HepG2 (cell line): ENCODE results near the gene CYTH1. TPM values are rescaled to one million over a fixed set of nuclear protein-coding genes. Genes with fewer than 3 reads are reported as not detected.

Experiments
- ATF7 ChIP-seq, 2 experiments: fragments of 450-650 bp in 1 of 2; sonication (generic) in 1 of 2; formaldehyde crosslinking in 1 of 2; IDR thresholded peaks; 2 replicates each; pipeline versions ENCODE4 v1.4.0 to v1.6.1; 2016 to 2020; ENCODE audit warnings: antibody characterized with exemption in 1 of 2, mild to moderate bottlenecking in 1 of 2, missing genetic modification reagents in 1 of 2
- CCDC6 ChIP-seq: sonication (generic); formaldehyde crosslinking; IDR thresholded peaks from 2 replicates; pipeline ENCODE4 v1.8.1; 2022; ENCODE audit warnings: mild to moderate bottlenecking, missing genetic modification reagents, moderate library complexity
- FOXP1 ChIP-seq, 2 experiments: fragments of 450-650 bp in 1 of 2; IDR thresholded peaks; 2 replicates each; pipeline ENCODE4 v1.6.1; 2017 to 2018; ENCODE audit warnings: antibody characterized with exemption in 1 of 2
- HOXD1 ChIP-seq: sonication (generic); formaldehyde crosslinking; IDR thresholded peaks from 2 replicates; pipeline ENCODE4 v1.5.0; 2020; ENCODE audit warnings: missing genetic modification reagents
- MAFK ChIP-seq, 2 experiments: IDR thresholded peaks in 1 of 2; conservative IDR thresholded peaks in 1 of 2; 2 replicates each; pipeline ENCODE4 v1.6.1; 2011; ENCODE audit warnings: improper control_type of control experiment in 2 of 2, low read length in 2 of 2
- MEIS1 ChIP-seq: sonication (generic); formaldehyde crosslinking; IDR thresholded peaks from 2 replicates; pipeline ENCODE4 v1.9.0; 2021; ENCODE audit warnings: mild to moderate bottlenecking, missing genetic modification reagents, moderate library complexity, borderline replicate concordance
- MLX ChIP-seq: IDR thresholded peaks from 2 replicates; pipeline ENCODE4 v1.6.1; 2016
- MYC ChIP-seq: sonication (generic); formaldehyde crosslinking; IDR thresholded peaks from 2 replicates; pipeline ENCODE4 v1.9.0; 2021; ENCODE audit warnings: missing genetic modification reagents, borderline replicate concordance
- NR2C2 ChIP-seq: sonication (generic); formaldehyde crosslinking; IDR thresholded peaks from 2 replicates; pipeline ENCODE4 v1.4.0; 2020; ENCODE audit warnings: missing genetic modification reagents, mild to moderate bottlenecking, moderate library complexity, borderline replicate concordance
- NR2F1 ChIP-seq, 2 experiments: fragments of 450-650 bp in 1 of 2; formaldehyde crosslinking in 1 of 2; IDR thresholded peaks; 2 replicates each; pipeline versions ENCODE4 v1.5.0 to v1.6.1; 2016 to 2020; ENCODE audit warnings: mild to moderate bottlenecking in 1 of 2, missing compliant biosample characterization in 1 of 2, missing genetic modification reagents in 1 of 2, moderate library complexity in 1 of 2
- POGK ChIP-seq: sonication (generic); formaldehyde crosslinking; conservative IDR thresholded peaks from 2 replicates; pipeline ENCODE4 v1.8.0; 2022; ENCODE audit warnings: mild to moderate bottlenecking, moderate library complexity, missing genetic modification reagents
- RORA ChIP-seq: sonication (generic); formaldehyde crosslinking; IDR thresholded peaks from 2 replicates; pipeline ENCODE4 v1.5.0; 2020; ENCODE audit warnings: mild to moderate bottlenecking, missing genetic modification reagents, moderate library complexity
- SOX13 ChIP-seq, 3 experiments: fragments of 450-650 bp in 1 of 3; sonication (generic) in 1 of 3; formaldehyde crosslinking in 1 of 3; IDR thresholded peaks in 2 of 3; conservative IDR thresholded peaks in 1 of 3; 2 replicates each; pipeline versions ENCODE4 v1.5.0 to v1.6.1; 2016 to 2020; ENCODE audit warnings: antibody characterized with exemption in 1 of 3, mild to moderate bottlenecking in 1 of 3, missing compliant biosample characterization in 1 of 3, missing genetic modification reagents in 1 of 3, moderate library complexity in 1 of 3
- ZNF343 ChIP-seq: sonication (generic); formaldehyde crosslinking; IDR thresholded peaks from 2 replicates; pipeline ENCODE4 v1.4.0; 2020; ENCODE audit warnings: mild to moderate bottlenecking, missing genetic modification reagents
- ZNF670 ChIP-seq: sonication (generic); formaldehyde crosslinking; IDR thresholded peaks from 2 replicates; pipeline ENCODE4 v1.8.0; 2022; ENCODE audit warnings: mild to moderate bottlenecking, missing genetic modification reagents, borderline replicate concordance
- polyA plus RNA-seq, 8 experiments: library from polyadenylated mRNA; depleted of rRNA in 3 of 8; stranded (reverse) in 7 of 8; unstranded in 1 of 8; fragments of >200 nt; fragmentation: Illumina TruSeq in 4 of 8; extraction: Trizol in 4 of 8; gene quantifications; 2 replicates each; pipeline versions ENCODE4 v1.2.1 to v1.2.3, GENCODE V29; 2011 to 2016; ENCODE audit warnings: low read depth in 4 of 8, missing spikeins in 1 of 8, mixed read lengths in 1 of 8; ENCODE audit not compliant: insufficient read depth in 1 of 8
- total RNA-seq, 5 experiments: library from RNA; depleted of rRNA; stranded (reverse); fragments of >200 nt; fragmentation: Illumina TruSeq; extraction: Trizol; gene quantifications; 2 replicates each; pipeline ENCODE4 v1.2.3, GENCODE V29; 2016; ENCODE audit warnings: low read depth in 1 of 5
- TF ChIP-seq, protein P1 (sequence below): sonication (generic); formaldehyde crosslinking; IDR thresholded peaks from 2 replicates; pipeline ENCODE4 v1.4.0; 2020; ENCODE audit warnings: missing genetic modification reagents
- TF ChIP-seq, protein P2 (sequence below): sonication (generic); formaldehyde crosslinking; IDR thresholded peaks from 2 replicates; pipeline ENCODE4 v1.4.0; 2020; ENCODE audit warnings: mild to moderate bottlenecking, missing genetic modification reagents, borderline replicate concordance

The CYTH1 gene
- total and polyA plus RNA-seq, 2 of the 13 experiments (the other 11 are each of a cell fraction or from before 2014, with no cell fraction given), result 20.1 to 48.9 TPM

DNA sequence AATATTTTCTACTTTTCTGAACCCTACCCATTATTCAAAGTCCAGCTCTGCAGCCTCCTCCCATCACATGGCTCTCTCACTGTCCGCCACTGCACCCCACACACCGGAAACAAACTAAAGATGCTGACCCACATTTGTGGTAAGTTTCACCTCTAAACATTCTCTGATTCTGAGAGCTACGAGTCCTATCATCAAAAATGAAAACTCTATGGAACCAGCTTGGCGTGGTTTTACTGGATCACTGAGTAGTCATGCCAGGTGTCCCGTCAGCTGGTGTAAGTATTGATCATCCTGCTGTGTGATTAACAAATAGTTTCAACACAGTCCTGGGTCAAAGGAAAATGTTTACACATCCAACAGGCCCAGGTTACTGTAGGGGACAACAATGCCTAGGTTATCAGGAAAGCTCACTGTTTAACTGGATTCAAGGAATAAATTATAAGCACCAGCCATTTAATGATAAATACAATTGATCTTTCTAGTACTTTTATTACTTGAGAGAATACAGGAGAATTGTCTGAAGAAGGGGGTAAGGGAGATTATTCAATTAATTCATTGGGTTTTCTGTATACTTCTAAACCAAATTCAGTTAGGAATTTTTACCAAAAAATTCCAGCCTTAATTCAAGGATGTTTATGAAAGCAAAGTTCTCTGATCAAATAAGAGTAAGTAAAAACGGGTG, 33.9 kb downstream of the CYTH1 start (continued):
- TF ChIP-seq MLX (peak; percentile 70; the same call in 1 of the 2 replicates), RORA (CRISPR knock-in tag) (0 out of 2 replicates have a peak, but pooled peaks have one; percentile 50), MAFK (conservative IDR thresholded peaks at IDR 0.05 in 1 of 2, IDR thresholded peaks at IDR 0.05 in 1 of 2; ENCODE audit: low read length in 2 of 2) (0 out of 4 replicates have a peak, but pooled peaks of 1 of the 2 experiments have one; percentile 11), MEIS1 (peak; percentile 88; the same call in 1 of the 2 replicates), NR2C2 (CRISPR knock-in tag) (peak; percentile 79; the same call in 1 of the 2 replicates), CCDC6 (CRISPR knock-in tag) (0 out of 2 replicates have a peak, but pooled peaks have one; percentile 32), POGK (CRISPR knock-in tag) (peak; percentile 50; the same call in 1 of the 2 replicates), NR2F1 (CRISPR knock-in tag; IDR thresholded peaks at IDR 0.05) (peak; percentile 71 to 85), HOXD1 (peak; percentile 54; the same call in 1 of the 2 replicates), ZNF670 (CRISPR knock-in tag) (peak; percentile 98), ZNF343 (CRISPR knock-in tag) (peak; percentile 88; the same call in 1 of the 2 replicates), SOX13 (IDR thresholded peaks at IDR 0.05) (peak; percentile 87; the same call in 1 of the 2 replicates), SOX13 (CRISPR knock-in tag; conservative IDR thresholded peaks at IDR 0.05 in 1 of 2, IDR thresholded peaks at IDR 0.05 in 1 of 2) (peak; percentile 11 to 97; a peak in 2 of 4 replicates), FOXP1 (IDR thresholded peaks at IDR 0.05) (peak; percentile 94), FOXP1 (CRISPR knock-in tag; IDR thresholded peaks at IDR 0.05) (peak; percentile 97), MYC (CRISPR knock-in tag) (peak; percentile 61; the same call in 1 of the 2 replicates), ATF7 (IDR thresholded peaks at IDR 0.05) (no peak), ATF7 (CRISPR knock-in tag; IDR thresholded peaks at IDR 0.05) (peak; percentile 38; the same call in 1 of the 2 replicates)
- TF ChIP-seq, protein P1, sequence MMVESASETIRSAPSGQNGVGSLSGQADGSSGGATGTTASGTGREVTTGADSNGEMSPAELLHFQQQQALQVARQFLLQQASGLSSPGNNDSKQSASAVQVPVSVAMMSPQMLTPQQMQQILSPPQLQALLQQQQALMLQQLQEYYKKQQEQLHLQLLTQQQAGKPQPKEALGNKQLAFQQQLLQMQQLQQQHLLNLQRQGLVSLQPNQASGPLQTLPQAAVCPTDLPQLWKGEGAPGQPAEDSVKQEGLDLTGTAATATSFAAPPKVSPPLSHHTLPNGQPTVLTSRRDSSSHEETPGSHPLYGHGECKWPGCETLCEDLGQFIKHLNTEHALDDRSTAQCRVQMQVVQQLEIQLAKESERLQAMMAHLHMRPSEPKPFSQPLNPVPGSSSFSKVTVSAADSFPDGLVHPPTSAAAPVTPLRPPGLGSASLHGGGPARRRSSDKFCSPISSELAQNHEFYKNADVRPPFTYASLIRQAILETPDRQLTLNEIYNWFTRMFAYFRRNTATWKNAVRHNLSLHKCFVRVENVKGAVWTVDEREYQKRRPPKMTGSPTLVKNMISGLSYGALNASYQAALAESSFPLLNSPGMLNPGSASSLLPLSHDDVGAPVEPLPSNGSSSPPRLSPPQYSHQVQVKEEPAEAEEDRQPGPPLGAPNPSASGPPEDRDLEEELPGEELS, result peak; percentile 97
- TF ChIP-seq, protein P2, sequence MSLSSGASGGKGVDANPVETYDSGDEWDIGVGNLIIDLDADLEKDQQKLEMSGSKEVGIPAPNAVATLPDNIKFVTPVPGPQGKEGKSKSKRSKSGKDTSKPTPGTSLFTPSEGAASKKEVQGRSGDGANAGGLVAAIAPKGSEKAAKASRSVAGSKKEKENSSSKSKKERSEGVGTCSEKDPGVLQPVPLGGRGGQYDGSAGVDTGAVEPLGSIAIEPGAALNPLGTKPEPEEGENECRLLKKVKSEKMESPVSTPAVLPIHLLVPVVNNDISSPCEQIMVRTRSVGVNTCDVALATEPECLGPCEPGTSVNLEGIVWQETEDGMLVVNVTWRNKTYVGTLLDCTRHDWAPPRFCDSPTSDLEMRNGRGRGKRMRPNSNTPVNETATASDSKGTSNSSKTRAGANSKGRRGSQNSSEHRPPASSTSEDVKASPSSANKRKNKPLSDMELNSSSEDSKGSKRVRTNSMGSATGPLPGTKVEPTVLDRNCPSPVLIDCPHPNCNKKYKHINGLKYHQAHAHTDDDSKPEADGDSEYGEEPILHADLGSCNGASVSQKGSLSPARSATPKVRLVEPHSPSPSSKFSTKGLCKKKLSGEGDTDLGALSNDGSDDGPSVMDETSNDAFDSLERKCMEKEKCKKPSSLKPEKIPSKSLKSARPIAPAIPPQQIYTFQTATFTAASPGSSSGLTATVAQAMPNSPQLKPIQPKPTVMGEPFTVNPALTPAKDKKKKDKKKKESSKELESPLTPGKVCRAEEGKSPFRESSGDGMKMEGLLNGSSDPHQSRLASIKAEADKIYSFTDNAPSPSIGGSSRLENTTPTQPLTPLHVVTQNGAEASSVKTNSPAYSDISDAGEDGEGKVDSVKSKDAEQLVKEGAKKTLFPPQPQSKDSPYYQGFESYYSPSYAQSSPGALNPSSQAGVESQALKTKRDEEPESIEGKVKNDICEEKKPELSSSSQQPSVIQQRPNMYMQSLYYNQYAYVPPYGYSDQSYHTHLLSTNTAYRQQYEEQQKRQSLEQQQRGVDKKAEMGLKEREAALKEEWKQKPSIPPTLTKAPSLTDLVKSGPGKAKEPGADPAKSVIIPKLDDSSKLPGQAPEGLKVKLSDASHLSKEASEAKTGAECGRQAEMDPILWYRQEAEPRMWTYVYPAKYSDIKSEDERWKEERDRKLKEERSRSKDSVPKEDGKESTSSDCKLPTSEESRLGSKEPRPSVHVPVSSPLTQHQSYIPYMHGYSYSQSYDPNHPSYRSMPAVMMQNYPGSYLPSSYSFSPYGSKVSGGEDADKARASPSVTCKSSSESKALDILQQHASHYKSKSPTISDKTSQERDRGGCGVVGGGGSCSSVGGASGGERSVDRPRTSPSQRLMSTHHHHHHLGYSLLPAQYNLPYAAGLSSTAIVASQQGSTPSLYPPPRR, result peak; percentile 86
